Measurements from ENCODE around the gene FKBP2.

DNA sequence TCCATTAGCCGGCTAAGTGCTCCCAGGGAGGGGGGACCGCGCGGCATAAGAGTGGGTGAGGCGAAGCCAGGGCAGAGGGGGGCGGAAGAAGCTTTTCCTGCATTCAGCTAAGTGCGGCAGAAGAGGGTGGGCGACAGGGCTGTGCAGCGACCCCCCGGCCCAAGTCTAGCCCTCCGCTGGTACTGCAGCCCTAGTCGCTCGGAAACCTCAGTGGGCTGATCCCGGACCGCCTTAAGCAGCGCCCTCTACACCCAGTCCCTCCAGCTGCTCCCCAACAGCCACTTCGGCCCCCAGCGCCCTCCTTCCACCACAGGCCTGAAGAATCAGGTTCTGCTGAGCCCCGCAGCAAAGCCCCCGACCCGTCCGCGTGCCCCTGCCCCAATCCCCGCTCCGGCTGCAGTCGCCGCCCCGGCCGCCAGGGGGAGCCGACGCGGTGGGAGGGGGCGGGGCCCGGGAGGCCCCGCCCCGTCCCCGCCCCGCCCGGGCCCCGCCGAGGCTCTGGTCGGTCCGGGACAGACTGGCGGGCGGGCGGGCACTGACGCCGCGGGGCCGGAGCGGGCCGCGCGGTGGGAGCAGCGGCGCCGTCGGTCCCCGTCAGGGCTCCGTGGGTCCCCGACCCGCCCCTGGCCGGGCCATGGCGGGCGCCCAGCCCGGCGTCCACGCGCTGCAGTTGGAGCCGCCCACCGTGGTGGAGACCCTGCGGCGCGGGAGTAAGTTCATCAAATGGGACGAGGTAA, 10.3 kb downstream of the FKBP2 start, which contains the start of gene PLCB3:
- no peak for TF ChIP-seq POLR2A (IDR thresholded peaks at IDR 0.05)
- TF ChIP-seq, protein P1, sequence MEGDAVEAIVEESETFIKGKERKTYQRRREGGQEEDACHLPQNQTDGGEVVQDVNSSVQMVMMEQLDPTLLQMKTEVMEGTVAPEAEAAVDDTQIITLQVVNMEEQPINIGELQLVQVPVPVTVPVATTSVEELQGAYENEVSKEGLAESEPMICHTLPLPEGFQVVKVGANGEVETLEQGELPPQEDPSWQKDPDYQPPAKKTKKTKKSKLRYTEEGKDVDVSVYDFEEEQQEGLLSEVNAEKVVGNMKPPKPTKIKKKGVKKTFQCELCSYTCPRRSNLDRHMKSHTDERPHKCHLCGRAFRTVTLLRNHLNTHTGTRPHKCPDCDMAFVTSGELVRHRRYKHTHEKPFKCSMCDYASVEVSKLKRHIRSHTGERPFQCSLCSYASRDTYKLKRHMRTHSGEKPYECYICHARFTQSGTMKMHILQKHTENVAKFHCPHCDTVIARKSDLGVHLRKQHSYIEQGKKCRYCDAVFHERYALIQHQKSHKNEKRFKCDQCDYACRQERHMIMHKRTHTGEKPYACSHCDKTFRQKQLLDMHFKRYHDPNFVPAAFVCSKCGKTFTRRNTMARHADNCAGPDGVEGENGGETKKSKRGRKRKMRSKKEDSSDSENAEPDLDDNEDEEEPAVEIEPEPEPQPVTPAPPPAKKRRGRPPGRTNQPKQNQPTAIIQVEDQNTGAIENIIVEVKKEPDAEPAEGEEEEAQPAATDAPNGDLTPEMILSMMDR (IDR thresholded peaks at IDR 0.05): peak in 5 of 7 experiments; percentile 37 to 99 (median 78)
